SH-SY5Y (cell line): Measurements from ENCODE around the gene CANX.

ENCODE experiments used
- GATA2 ChIP-seq: IDR thresholded peaks from 2 replicates; pipeline ENCODE4 v1.6.1; 2011; ENCODE audit warnings: mild to moderate bottlenecking, low read depth, low read length
- GATA3 ChIP-seq: IDR thresholded peaks from 2 replicates; pipeline ENCODE4 v1.6.1; 2011; ENCODE audit warnings: low read depth, mild to moderate bottlenecking, low read length, moderate library complexity

GRCh38 chr5:179776411-179776938 lies 77.7 kb downstream of the CANX start:
- TF ChIP-seq GATA3 (no peak), GATA2 (no peak)
